HEK293T (cell line): Measurements from ENCODE around the gene RABEPK.
"Not testable (repeated sequence)": the region's sequence is repeated elsewhere in the genome, so short reads cannot be mapped to it uniquely, and the experiment has no call there.

Experiments used
- ELF4 ChIP-seq: fragments of 450-650 bp; IDR thresholded peaks from 2 replicates; pipeline ENCODE4 v1.6.1; 2017; ENCODE audit warnings: antibody characterized with exemption
- FOXA1 ChIP-seq: fragments of 450-650 bp; IDR thresholded peaks from 2 replicates; pipeline ENCODE4 v1.6.1; 2016; ENCODE audit warnings: mild to moderate bottlenecking
- FOXM1 ChIP-seq: fragments of 450-650 bp; IDR thresholded peaks from 2 replicates; pipeline ENCODE4 v1.6.1; 2017; ENCODE audit warnings: mild to moderate bottlenecking, borderline replicate concordance
- HDGF ChIP-seq: fragments of 450-650 bp; IDR thresholded peaks from 2 replicates; pipeline ENCODE4 v1.6.1; 2017; ENCODE audit warnings: antibody characterized with exemption, borderline replicate concordance
- L3MBTL2 ChIP-seq: fragments of 450-650 bp; conservative IDR thresholded peaks from 2 replicates; pipeline ENCODE4 v1.6.1; 2016; ENCODE audit warnings: mild to moderate bottlenecking
- LEF1 ChIP-seq: fragments of 450-650 bp; IDR thresholded peaks from 2 replicates; pipeline ENCODE4 v1.6.1; 2017; ENCODE audit warnings: mild to moderate bottlenecking, borderline replicate concordance
- NFRKB ChIP-seq: fragments of 450-650 bp; IDR thresholded peaks from 2 replicates; pipeline ENCODE4 v1.6.1; 2016; ENCODE audit warnings: mild to moderate bottlenecking, moderate library complexity
- SP1 ChIP-seq: fragments of 450-650 bp; IDR thresholded peaks from 2 replicates; pipeline ENCODE4 v1.6.1; 2017
- SUZ12 ChIP-seq: fragments of 450-650 bp; IDR thresholded peaks from 2 replicates; pipeline ENCODE4 v1.6.1; 2016; ENCODE audit warnings: mild to moderate bottlenecking
- TARDBP ChIP-seq: fragments of 450-650 bp; IDR thresholded peaks from 2 replicates; pipeline ENCODE4 v1.6.1; 2016
- TF ChIP-seq, protein P1 (sequence below): fragments of 450-650 bp; IDR thresholded peaks from 2 replicates; pipeline ENCODE4 v1.6.1; 2016

DNA sequence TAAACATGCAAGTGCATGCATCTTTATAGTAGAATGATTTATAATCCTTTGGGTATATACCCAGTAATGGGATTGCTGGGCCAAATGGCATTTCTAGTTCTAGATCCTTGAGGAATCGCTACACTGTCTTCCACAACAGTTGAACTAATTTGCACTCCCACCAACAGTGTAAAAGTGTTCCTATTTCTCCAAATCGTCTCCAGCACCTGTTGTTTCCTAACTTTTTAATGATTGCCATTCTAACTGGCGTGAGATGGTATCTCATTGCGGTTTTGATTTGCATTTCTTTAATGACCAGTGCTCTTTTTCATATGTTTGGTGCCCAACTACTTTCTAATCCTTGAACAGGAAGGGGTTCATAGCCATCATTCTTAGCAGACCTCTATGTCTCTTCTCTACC lies 18.6 kb upstream of the RABEPK start:
- TF ChIP-seq NFRKB, TARDBP, SUZ12, SP1, FOXM1, FOXA1, ELF4, L3MBTL2, LEF1, HDGF: not testable (repeated sequence)
- TF ChIP-seq, protein P1, sequence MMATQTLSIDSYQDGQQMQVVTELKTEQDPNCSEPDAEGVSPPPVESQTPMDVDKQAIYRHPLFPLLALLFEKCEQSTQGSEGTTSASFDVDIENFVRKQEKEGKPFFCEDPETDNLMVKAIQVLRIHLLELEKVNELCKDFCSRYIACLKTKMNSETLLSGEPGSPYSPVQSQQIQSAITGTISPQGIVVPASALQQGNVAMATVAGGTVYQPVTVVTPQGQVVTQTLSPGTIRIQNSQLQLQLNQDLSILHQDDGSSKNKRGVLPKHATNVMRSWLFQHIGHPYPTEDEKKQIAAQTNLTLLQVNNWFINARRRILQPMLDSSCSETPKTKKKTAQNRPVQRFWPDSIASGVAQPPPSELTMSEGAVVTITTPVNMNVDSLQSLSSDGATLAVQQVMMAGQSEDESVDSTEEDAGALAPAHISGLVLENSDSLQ: not testable (repeated sequence)
